ENCODE results near the gene KCNG2.

Gene KCNG2

GRCh38 chr18:79792988-79793355 lies 4.8 kb upstream of the KCNG2 start:
- no peak for TF ChIP-seq CTCF (IDR thresholded peaks at IDR 0.05; ENCODE audit: insufficient read depth, low read length, missing control alignments)
- H3K4me3 ChIP-seq (ENCODE audit: low read depth, low read length), result no peak overlapping the region
- DNase-seq (ENCODE audit: low read depth, low spot score), result no peak
- CTCF ChIA-PET, result no interaction called here
- POLR2A ChIA-PET, result no interaction called here

- no peak for TF ChIP-seq CTCF (IDR thresholded peaks at IDR 0.05; ENCODE audit: insufficient read depth, low read length, missing control alignments)
- ChIA-PET POLR2A (no interaction called here), CTCF (no interaction called here)
Observed at GRCh38 chr18:79794846-79795245, 2.9 kb upstream of the KCNG2 start.

GRCh38 chr18:79795446-79795845 lies 2.3 kb upstream of the KCNG2 start:
- DNase-seq (ENCODE audit: low read depth, low spot score), result no peak
- ChIA-PET POLR2A (no interaction called here), CTCF (no interaction called here)
- TF ChIP-seq CTCF (IDR thresholded peaks at IDR 0.05; ENCODE audit: insufficient read depth, low read length, missing control alignments), result no peak
- H3K4me3 ChIP-seq (ENCODE audit: low read depth, low read length), result no peak overlapping the region

More at GRCh38 chr18:79794846-79795245, 2.9 kb upstream of the KCNG2 start:
- H3K4me3 ChIP-seq (ENCODE audit: low read depth, low read length), result no peak overlapping the region
- DNase-seq (ENCODE audit: low read depth, low spot score), result no peak

- ChIA-PET POLR2A (no interaction called here), CTCF (no interaction called here)
- DNase-seq (ENCODE audit: low read depth, low spot score), result no peak
- H3K4me3 ChIP-seq (ENCODE audit: low read depth, low read length), result no peak overlapping the region
- TF ChIP-seq CTCF (IDR thresholded peaks at IDR 0.05; ENCODE audit: insufficient read depth, low read length, missing control alignments), result no peak
Observed at GRCh38 chr18:79796016-79796415, 1.7 kb upstream of the KCNG2 start.

- POLR2A ChIA-PET, result no interaction called here
- no peak for DNase-seq (ENCODE audit: low read depth, low spot score)
- CTCF ChIA-PET, result interaction anchor here (0.9 kb wide), 1 partner anchor 163 kb away, joined by 3 read pairs; no protein-coding TSS in a partner anchor
Observed at GRCh38 chr18:79796531-79797405, 970 bp upstream of the KCNG2 start.

More at GRCh38 chr18:79796531-79797405, 970 bp upstream of the KCNG2 start:
- H3K4me3 ChIP-seq (ENCODE audit: low read depth, low read length), result no peak overlapping the region
- no peak for TF ChIP-seq CTCF (IDR thresholded peaks at IDR 0.05; ENCODE audit: insufficient read depth, low read length, missing control alignments)
